Measurements from ENCODE around the gene PLCL1.

DNA sequence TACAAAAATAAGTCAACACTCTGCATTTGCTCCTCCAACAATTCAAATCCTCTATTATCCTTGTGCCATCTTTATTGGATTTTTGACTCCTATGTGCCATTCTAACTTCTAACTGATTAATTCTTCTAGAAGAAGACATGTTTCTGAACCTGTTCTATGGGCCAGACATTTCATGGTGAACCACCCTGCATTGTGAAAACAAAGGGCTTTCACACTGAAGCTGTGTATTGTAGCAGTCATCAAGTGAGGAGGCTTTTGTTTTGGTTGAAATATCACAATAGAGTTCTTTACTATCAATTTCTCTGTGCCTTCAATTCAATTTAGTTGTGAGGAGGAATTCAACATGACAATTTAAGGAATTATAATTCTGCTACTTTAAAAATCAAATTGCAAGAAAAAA, 357.9 kb downstream of the PLCL1 start:
- TF ChIP-seq, protein P1, sequence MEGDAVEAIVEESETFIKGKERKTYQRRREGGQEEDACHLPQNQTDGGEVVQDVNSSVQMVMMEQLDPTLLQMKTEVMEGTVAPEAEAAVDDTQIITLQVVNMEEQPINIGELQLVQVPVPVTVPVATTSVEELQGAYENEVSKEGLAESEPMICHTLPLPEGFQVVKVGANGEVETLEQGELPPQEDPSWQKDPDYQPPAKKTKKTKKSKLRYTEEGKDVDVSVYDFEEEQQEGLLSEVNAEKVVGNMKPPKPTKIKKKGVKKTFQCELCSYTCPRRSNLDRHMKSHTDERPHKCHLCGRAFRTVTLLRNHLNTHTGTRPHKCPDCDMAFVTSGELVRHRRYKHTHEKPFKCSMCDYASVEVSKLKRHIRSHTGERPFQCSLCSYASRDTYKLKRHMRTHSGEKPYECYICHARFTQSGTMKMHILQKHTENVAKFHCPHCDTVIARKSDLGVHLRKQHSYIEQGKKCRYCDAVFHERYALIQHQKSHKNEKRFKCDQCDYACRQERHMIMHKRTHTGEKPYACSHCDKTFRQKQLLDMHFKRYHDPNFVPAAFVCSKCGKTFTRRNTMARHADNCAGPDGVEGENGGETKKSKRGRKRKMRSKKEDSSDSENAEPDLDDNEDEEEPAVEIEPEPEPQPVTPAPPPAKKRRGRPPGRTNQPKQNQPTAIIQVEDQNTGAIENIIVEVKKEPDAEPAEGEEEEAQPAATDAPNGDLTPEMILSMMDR (IDR thresholded peaks at IDR 0.05), result no peak
- no peak for TF ChIP-seq POLR2A (IDR thresholded peaks at IDR 0.05)

All from breast epithelium (tissue), 3 donors.